A549 (cell line): Measurements from ENCODE around the gene HEXIM1. TPM values are rescaled to one million over a fixed set of nuclear protein-coding genes. Genes with fewer than 3 reads are reported as not detected.

ENCODE experiments used
- ATAC-seq, 2 experiments: fragments of 200-7000 bp in 1 of 2; fragments of >200 bp in 1 of 2; cut with Nextera tagmentation in 1 of 2; cut with Tn5 transposase in 1 of 2; 3 replicates each; pipeline versions ENCODE4 v1.8.0 to v1.9.1; 2018 to 2020; ENCODE audit warnings: mild to moderate bottlenecking in 1 of 2, moderate library complexity in 1 of 2
- CTCF ChIA-PET: fragments of 300-600 bp; sonication (Branson Sonifier 250); formaldehyde crosslinking; extraction: SDS; loops from one replicate; lab custom pipeline; 2021; ENCODE audit warnings: antibody characterized with exemption, inconsistent platforms; lab: Yijun Ruan, JAX
- POLR2A ChIA-PET: fragments of 350-600 bp; formaldehyde crosslinking; extraction: SDS; loops from one replicate; lab custom pipeline; 2021; ENCODE audit warnings: antibody characterized with exemption, inconsistent platforms; lab: Yijun Ruan, JAX
- DNase-seq, 2 experiments: peaks; one replicate each; pipeline versions ENCODE4 v3.0.0 to v3.0.0-alpha.2; 2011 to 2016; ENCODE audit warnings: low read depth in 1 of 2, low spot score in 1 of 2
- FAIRE-seq: peaks from 2 replicates; lab custom pipeline; 2011; peaks lifted over from hg19 to GRCh38; lab: Jason Lieb, UNC
- H3K27ac ChIP-seq, 2 experiments: fragments of >200 bp; sonication (Bioruptor Twin); formaldehyde crosslinking; 3 replicates each; pipeline ENCODE4 v1.5.1; 2016 to 2017
- H3K4me1 ChIP-seq: fragments of >200 bp; sonication (Bioruptor Twin); formaldehyde crosslinking; 3 replicates; pipeline ENCODE4 v1.6.1; 2016
- H3K4me2 ChIP-seq: fragments of >200 bp; sonication (Bioruptor Twin); formaldehyde crosslinking; 3 replicates; pipeline ENCODE4 v1.6.1; 2016
- H3K4me3 ChIP-seq: fragments of >200 bp; sonication (Bioruptor Twin); formaldehyde crosslinking; 3 replicates; pipeline ENCODE4 v1.5.1; 2016
- H3K9me3 ChIP-seq: fragments of >200 bp; sonication (Bioruptor Twin); formaldehyde crosslinking; 3 replicates; pipeline ENCODE4 v1.6.1; 2016
- CHD2 ChIP-seq: fragments of 150-350 bp; IDR thresholded peaks from 2 replicates; pipeline ENCODE4 v1.6.1; 2014; ENCODE audit warnings: low read length; ENCODE audit not compliant: partially characterized antibody
- CHD4 ChIP-seq: fragments of 200-600 bp; sonication (generic); IDR thresholded peaks from 2 replicates; pipeline ENCODE4 v1.6.1; 2016; ENCODE audit warnings: antibody characterized with exemption, mild to moderate bottlenecking, borderline replicate concordance
- EHF ChIP-seq: fragments of 250-450 bp; sonication (Bioruptor Pico); IDR thresholded peaks from 2 replicates; pipeline ENCODE4 v1.5.0; 2020; ENCODE audit warnings: mild to moderate bottlenecking
- EP300 ChIP-seq, 2 experiments: fragments of >200 bp; sonication (Bioruptor Twin); formaldehyde crosslinking; IDR thresholded peaks; 2 replicates in 1 of 2; 3 replicates in 1 of 2; pipeline ENCODE4 v1.6.1; 2016 to 2017
- FOSB ChIP-seq: fragments of 250-450 bp; sonication (Bioruptor Pico); IDR thresholded peaks from 2 replicates; pipeline ENCODE4 v1.5.0; 2020; ENCODE audit warnings: mild to moderate bottlenecking, moderate library complexity
- GATA3 ChIP-seq: IDR thresholded peaks from 2 replicates; pipeline ENCODE4 v1.6.1; 2012; ENCODE audit warnings: borderline replicate concordance
- HDAC2 ChIP-seq: fragments of 200-600 bp; sonication (generic); IDR thresholded peaks from 2 replicates; pipeline ENCODE4 v1.6.1; 2016
- HOXA7 ChIP-seq: fragments of 250-450 bp; sonication (Bioruptor Pico); IDR thresholded peaks from 2 replicates; pipeline ENCODE4 v1.5.0; 2020; ENCODE audit warnings: mild to moderate bottlenecking, moderate library complexity
- HOXB13 ChIP-seq: fragments of 250-450 bp; sonication (Bioruptor Pico); IDR thresholded peaks from 2 replicates; pipeline ENCODE4 v1.5.0; 2020; ENCODE audit warnings: low read depth, mild to moderate bottlenecking, moderate library complexity
- HOXB5 ChIP-seq: fragments of 250-450 bp; sonication (Bioruptor Pico); IDR thresholded peaks from 2 replicates; pipeline ENCODE4 v1.5.0; 2020; ENCODE audit warnings: mild to moderate bottlenecking, moderate library complexity
- JUNB ChIP-seq: fragments of >200 bp; sonication (Bioruptor Twin); formaldehyde crosslinking; IDR thresholded peaks from 2 replicates; pipeline ENCODE4 v1.6.1; 2016
- KDM1A ChIP-seq: fragments of 200-600 bp; sonication (generic); IDR thresholded peaks from 2 replicates; pipeline ENCODE4 v1.6.1; 2016; ENCODE audit warnings: low read depth, mild to moderate bottlenecking
- MAFK ChIP-seq: fragments of 450-650 bp; IDR thresholded peaks from 2 replicates; pipeline ENCODE4 v1.6.1; 2014; ENCODE audit not compliant: partially characterized antibody
- MYC ChIP-seq: IDR thresholded peaks from 2 replicates; pipeline ENCODE4 v1.6.1; 2012; ENCODE audit warnings: mild to moderate bottlenecking, inconsistent platforms, low read length, improper control_type of control experiment, borderline replicate concordance
- NR3C1 ChIP-seq: fragments of >200 bp; sonication (Bioruptor Twin); formaldehyde crosslinking; IDR thresholded peaks from 3 replicates; pipeline ENCODE4 v1.6.1; 2017
- PHF8 ChIP-seq: fragments of 200-600 bp; sonication (generic); IDR thresholded peaks from 2 replicates; pipeline ENCODE4 v1.6.1; 2016; ENCODE audit warnings: low read depth, mild to moderate bottlenecking, antibody characterized with exemption, moderate library complexity, borderline replicate concordance
- POLR2A ChIP-seq: IDR thresholded peaks from 2 replicates; pipeline ENCODE4 v1.6.1; 2012; ENCODE audit warnings: mild to moderate bottlenecking, low read length
- POLR2AphosphoS2 ChIP-seq: conservative IDR thresholded peaks from 2 replicates; pipeline ENCODE4 v1.6.1; 2012; ENCODE audit warnings: low read length, improper control_type of control experiment, inconsistent platforms
- SMC3 ChIP-seq: fragments of >200 bp; sonication (Bioruptor Twin); formaldehyde crosslinking; IDR thresholded peaks from 3 replicates; pipeline ENCODE4 v1.6.1; 2018; ENCODE audit warnings: inconsistent platforms
- TFCP2L1 ChIP-seq: fragments of 250-450 bp; sonication (Bioruptor Pico); IDR thresholded peaks from 2 replicates; pipeline ENCODE4 v1.5.0; 2021; ENCODE audit warnings: mild to moderate bottlenecking
- ZFP36 ChIP-seq: fragments of 450-650 bp; IDR thresholded peaks from 2 replicates; pipeline ENCODE4 v1.6.1; 2014; ENCODE audit warnings: borderline replicate concordance; ENCODE audit not compliant: partially characterized antibody
- ZSCAN20 ChIP-seq: fragments of 250-450 bp; sonication (Bioruptor Pico); IDR thresholded peaks from 2 replicates; pipeline ENCODE4 v1.8.0; 2022; ENCODE audit warnings: mild to moderate bottlenecking, moderate library complexity
- WGBS: methylation state at CpG from one replicate; pipeline ENCODE4 v1.1.6; 2017; ENCODE audit errors: missing lambda C conversion rate; 5-methylcytosine and 5-hydroxymethylcytosine counted together
- polyA plus RNA-seq, 4 experiments: library from polyadenylated mRNA; depleted of rRNA in 3 of 4; stranded (reverse); fragments of >200 nt; fragmentation: RNase III in 1 of 4; extraction: RNeasy Plus Mini Kit Qiagen cat#74134 plus additional on column Dnase treatment in 1 of 4; gene quantifications; 2 replicates in 3 of 4; 3 replicates in 1 of 4; pipeline ENCODE4 v1.2.3, GENCODE V29; 2011 to 2017
- TF ChIP-seq, protein P1 (sequence below): fragments of >200 bp; sonication (Bioruptor Twin); formaldehyde crosslinking; IDR thresholded peaks from 3 replicates; pipeline ENCODE4 v1.5.1; 2016
- TF ChIP-seq, protein P2 (sequence below): IDR thresholded peaks from 2 replicates; pipeline ENCODE4 v1.6.1; 2012
- TF ChIP-seq, protein P3 (sequence below): fragments of 150-350 bp; IDR thresholded peaks from 2 replicates; pipeline ENCODE4 v1.6.1; 2014; ENCODE audit warnings: low read depth, mild to moderate bottlenecking, low read length
- TF ChIP-seq, protein P4 (sequence below): IDR thresholded peaks from 2 replicates; pipeline ENCODE4 v1.6.1; 2012; ENCODE audit warnings: low read depth, borderline replicate concordance
- TF ChIP-seq, protein P5 (sequence below): IDR thresholded peaks from 2 replicates; pipeline ENCODE4 v1.6.1; 2012
- TF ChIP-seq, protein P6 (sequence below): fragments of >200 bp; sonication (Bioruptor Twin); formaldehyde crosslinking; IDR thresholded peaks from 2 replicates; pipeline ENCODE4 v1.6.1; 2016
- TF ChIP-seq, protein P7 (sequence below): fragments of 200-600 bp; sonication (generic); IDR thresholded peaks from 2 replicates; pipeline ENCODE4 v1.6.1; 2016; ENCODE audit warnings: antibody characterized with exemption, mild to moderate bottlenecking, moderate library complexity
- TF ChIP-seq, protein P8 (sequence below): fragments of >200 bp; sonication (Bioruptor Twin); formaldehyde crosslinking; IDR thresholded peaks from 3 replicates; pipeline ENCODE4 v1.6.1; 2016

Gene HEXIM1
- polyA plus RNA-seq, 2 of the 4 experiments (the other 2 are of a cell fraction): 54.0 to 143 TPM

DNA sequence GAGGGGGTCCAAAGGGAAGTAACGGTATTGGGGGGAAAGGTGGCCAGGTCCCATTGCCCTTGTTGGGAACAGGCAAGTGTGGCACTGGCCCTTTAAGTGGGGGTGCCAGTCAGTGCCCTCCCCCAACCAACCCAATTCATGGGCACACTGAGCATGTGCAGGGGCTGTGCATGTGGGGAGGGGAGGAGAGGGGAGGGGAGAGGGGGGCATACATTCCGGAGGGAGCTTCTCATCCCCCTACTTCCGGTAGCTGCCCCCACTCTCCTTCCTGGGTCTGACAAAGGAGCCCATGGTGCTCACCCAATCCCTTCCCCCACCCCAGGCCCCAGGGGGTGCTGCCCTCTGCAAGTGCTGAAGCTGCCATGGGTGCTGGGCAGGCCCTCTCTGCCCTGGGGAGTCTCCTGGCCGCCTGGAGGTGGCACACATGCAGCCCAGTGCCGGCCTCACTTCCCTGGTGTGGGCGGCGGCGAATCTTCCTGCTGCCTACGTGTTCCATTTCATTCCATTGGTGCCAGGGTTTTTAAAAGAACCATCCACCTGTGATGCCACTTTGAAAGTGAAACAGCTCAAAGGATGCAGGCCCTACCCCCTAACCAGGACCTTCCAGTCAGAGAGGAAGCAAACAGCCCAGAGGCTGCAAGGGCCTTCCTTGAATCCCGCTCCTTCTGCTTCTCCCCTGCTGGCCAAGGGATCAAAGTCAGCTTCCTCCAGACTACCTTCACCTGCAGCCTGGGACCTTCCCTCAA, 24.4 kb downstream of the HEXIM1 start:
- no peaks in the 10 kb centered on the region for H3K9me3 ChIP-seq
- peak overlapping the region; percentile 36 for H3K4me3 ChIP-seq
- CTCF ChIA-PET: interaction anchor here (1.0 to 43.5 kb wide), 12 partner anchors 11 to 309 kb away, joined by 3 to 2147 read pairs (median 4); partner anchors contain the start of genes ACBD4, FMNL1, HEXIM1 and HEXIM2
- DNase-seq (peak; percentile 90 to 99), ATAC-seq (peak; percentile 73 to 79), FAIRE-seq (peak; percentile 96)
- WGBS: 3% methylated on average over 10 of the region's 10 CpGs
- peaks cover 79% of the 10 kb centered on the region for H3K4me1 ChIP-seq
- peak overlapping the region; percentile 95 for H3K4me2 ChIP-seq
- peak overlapping the region; percentile 96 to 100 for H3K27ac ChIP-seq
- POLR2A ChIA-PET: interaction anchor here (0.6 to 7.6 kb wide), 21 partner anchors 10 to 303 kb away, joined by 3 to 371 read pairs (median 5); partner anchors contain the start of genes ACBD4, HEXIM1 and HEXIM2
- TF ChIP-seq, protein P1, sequence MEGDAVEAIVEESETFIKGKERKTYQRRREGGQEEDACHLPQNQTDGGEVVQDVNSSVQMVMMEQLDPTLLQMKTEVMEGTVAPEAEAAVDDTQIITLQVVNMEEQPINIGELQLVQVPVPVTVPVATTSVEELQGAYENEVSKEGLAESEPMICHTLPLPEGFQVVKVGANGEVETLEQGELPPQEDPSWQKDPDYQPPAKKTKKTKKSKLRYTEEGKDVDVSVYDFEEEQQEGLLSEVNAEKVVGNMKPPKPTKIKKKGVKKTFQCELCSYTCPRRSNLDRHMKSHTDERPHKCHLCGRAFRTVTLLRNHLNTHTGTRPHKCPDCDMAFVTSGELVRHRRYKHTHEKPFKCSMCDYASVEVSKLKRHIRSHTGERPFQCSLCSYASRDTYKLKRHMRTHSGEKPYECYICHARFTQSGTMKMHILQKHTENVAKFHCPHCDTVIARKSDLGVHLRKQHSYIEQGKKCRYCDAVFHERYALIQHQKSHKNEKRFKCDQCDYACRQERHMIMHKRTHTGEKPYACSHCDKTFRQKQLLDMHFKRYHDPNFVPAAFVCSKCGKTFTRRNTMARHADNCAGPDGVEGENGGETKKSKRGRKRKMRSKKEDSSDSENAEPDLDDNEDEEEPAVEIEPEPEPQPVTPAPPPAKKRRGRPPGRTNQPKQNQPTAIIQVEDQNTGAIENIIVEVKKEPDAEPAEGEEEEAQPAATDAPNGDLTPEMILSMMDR: 0 out of 3 replicates have a peak, but pooled peaks have one; percentile 24
- TF ChIP-seq, protein P2, sequence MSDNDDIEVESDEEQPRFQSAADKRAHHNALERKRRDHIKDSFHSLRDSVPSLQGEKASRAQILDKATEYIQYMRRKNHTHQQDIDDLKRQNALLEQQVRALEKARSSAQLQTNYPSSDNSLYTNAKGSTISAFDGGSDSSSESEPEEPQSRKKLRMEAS: peak; percentile 89
- TF ChIP-seq POLR2AphosphoS2 (no peak), KDM1A (no peak), HOXA7 (no peak), ZFP36 (no peak), JUNB (peak; percentile 54), HOXB5 (0 out of 2 replicates have a peak, but pooled peaks have one; percentile 47), MYC (peak; percentile 70; the same call in 1 of the 2 replicates), FOSB (CRISPR knock-in tag) (no peak), HOXB13 (CRISPR knock-in tag) (peak; percentile 74; the same call in 1 of the 2 replicates), EHF (CRISPR knock-in tag) (peak; percentile 28; the same call in 1 of the 2 replicates), GATA3 (peak; percentile 77), TFCP2L1 (CRISPR knock-in tag) (no peak), MAFK (no peak), CHD4 (no peak), NR3C1 (no peak), POLR2A (peak; percentile 46), ZSCAN20 (CRISPR knock-in tag) (no peak), PHF8 (no peak), SMC3 (peak; percentile 84), HDAC2 (no peak), CHD2 (peak; percentile 53), EP300 (IDR thresholded peaks at IDR 0.05) (peak; percentile 86 to 95)
- TF ChIP-seq, protein P3, sequence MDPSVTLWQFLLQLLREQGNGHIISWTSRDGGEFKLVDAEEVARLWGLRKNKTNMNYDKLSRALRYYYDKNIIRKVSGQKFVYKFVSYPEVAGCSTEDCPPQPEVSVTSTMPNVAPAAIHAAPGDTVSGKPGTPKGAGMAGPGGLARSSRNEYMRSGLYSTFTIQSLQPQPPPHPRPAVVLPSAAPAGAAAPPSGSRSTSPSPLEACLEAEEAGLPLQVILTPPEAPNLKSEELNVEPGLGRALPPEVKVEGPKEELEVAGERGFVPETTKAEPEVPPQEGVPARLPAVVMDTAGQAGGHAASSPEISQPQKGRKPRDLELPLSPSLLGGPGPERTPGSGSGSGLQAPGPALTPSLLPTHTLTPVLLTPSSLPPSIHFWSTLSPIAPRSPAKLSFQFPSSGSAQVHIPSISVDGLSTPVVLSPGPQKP: 0 out of 2 replicates have a peak, but pooled peaks have one; percentile 59
- TF ChIP-seq, protein P4, sequence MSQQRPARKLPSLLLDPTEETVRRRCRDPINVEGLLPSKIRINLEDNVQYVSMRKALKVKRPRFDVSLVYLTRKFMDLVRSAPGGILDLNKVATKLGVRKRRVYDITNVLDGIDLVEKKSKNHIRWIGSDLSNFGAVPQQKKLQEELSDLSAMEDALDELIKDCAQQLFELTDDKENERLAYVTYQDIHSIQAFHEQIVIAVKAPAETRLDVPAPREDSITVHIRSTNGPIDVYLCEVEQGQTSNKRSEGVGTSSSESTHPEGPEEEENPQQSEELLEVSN: no peak
- TF ChIP-seq, protein P5, sequence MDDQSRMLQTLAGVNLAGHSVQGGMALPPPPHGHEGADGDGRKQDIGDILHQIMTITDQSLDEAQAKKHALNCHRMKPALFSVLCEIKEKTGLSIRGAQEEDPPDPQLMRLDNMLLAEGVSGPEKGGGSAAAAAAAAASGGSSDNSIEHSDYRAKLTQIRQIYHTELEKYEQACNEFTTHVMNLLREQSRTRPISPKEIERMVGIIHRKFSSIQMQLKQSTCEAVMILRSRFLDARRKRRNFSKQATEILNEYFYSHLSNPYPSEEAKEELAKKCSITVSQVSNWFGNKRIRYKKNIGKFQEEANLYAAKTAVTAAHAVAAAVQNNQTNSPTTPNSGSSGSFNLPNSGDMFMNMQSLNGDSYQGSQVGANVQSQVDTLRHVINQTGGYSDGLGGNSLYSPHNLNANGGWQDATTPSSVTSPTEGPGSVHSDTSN: peak; percentile 40; the same call in 1 of the 2 replicates
- TF ChIP-seq, protein P6, sequence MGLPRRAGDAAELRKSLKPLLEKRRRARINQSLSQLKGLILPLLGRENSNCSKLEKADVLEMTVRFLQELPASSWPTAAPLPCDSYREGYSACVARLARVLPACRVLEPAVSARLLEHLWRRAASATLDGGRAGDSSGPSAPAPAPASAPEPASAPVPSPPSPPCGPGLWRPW: no peak
- TF ChIP-seq, protein P7, sequence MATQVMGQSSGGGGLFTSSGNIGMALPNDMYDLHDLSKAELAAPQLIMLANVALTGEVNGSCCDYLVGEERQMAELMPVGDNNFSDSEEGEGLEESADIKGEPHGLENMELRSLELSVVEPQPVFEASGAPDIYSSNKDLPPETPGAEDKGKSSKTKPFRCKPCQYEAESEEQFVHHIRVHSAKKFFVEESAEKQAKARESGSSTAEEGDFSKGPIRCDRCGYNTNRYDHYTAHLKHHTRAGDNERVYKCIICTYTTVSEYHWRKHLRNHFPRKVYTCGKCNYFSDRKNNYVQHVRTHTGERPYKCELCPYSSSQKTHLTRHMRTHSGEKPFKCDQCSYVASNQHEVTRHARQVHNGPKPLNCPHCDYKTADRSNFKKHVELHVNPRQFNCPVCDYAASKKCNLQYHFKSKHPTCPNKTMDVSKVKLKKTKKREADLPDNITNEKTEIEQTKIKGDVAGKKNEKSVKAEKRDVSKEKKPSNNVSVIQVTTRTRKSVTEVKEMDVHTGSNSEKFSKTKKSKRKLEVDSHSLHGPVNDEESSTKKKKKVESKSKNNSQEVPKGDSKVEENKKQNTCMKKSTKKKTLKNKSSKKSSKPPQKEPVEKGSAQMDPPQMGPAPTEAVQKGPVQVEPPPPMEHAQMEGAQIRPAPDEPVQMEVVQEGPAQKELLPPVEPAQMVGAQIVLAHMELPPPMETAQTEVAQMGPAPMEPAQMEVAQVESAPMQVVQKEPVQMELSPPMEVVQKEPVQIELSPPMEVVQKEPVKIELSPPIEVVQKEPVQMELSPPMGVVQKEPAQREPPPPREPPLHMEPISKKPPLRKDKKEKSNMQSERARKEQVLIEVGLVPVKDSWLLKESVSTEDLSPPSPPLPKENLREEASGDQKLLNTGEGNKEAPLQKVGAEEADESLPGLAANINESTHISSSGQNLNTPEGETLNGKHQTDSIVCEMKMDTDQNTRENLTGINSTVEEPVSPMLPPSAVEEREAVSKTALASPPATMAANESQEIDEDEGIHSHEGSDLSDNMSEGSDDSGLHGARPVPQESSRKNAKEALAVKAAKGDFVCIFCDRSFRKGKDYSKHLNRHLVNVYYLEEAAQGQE: no peak
- TF ChIP-seq, protein P8, sequence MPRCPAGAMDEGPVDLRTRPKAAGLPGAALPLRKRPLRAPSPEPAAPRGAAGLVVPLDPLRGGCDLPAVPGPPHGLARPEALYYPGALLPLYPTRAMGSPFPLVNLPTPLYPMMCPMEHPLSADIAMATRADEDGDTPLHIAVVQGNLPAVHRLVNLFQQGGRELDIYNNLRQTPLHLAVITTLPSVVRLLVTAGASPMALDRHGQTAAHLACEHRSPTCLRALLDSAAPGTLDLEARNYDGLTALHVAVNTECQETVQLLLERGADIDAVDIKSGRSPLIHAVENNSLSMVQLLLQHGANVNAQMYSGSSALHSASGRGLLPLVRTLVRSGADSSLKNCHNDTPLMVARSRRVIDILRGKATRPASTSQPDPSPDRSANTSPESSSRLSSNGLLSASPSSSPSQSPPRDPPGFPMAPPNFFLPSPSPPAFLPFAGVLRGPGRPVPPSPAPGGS: peak; percentile 77; the same call in 2 of the 3 replicates
